Epidermal melanocyte (primary cell): ENCODE measurements around the gene FBN1.
A peak's percentile ranks its signal among the peaks of the same experiment; 100 is the strongest.

Experiments used
- DNase-seq: peaks from one replicate; pipeline ENCODE4 v3.0.0; 2011; ENCODE audit warnings: low spot score; ENCODE audit not compliant: insufficient read length

Gene FBN1

DNA sequence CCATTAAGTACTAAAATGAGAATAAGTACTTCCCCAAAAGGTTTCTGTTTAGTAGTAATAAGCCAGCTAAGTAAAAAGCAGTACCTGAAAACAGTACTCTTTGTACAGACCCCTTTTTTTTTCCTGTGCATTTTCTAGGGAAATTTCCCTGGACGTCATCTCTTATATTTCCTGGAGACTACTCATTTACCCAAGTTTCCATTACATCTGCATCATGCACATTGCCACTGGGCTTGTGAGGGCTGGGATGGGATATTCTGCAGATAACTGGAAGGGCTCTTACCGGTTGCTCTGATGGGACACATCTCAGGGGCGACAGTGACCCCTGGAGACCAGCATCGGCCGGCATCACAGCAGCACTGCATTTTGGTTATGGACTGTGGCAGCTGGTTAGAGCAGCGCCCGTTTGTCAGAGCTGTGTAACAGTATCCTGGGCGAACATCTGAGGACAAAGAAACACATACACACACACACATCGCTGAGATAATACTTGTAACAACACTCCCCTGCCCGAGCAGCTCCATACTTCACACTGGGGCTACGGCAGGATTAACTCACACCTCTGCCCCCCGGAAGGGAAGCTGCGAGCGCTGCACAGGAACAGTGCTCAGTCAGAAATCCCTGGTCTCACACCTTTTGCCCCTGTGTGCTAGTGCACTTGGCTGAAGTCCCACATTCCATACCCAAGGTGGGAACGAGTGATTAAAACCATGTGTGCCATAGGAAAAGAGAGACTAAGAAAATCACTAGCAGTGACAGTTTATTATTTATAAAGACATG is 124.9 kb downstream of the FBN1 start:
- no peak for DNase-seq

GRCh38 chr15:48516121-48516520 is 129.4 kb downstream of the FBN1 start:
- no peak for DNase-seq

DNA sequence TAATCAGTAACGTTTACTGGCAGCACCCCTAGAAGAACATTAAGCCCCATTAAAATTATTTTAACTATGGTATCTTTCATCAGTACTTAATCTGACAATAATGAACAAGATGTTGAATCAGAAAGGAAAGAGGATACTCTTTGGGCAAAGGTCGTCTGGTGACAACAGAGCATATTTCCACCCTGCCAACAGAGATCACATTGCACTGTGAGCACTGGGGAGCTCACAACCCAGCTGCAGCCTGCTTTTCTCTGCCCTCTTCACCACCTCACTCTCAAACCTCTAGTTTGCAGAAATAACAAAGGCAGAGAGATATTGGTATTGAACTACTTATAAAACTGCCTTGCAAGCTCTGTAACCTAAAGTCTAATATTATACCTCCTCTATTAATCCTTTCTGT is 130.0 kb downstream of the FBN1 start:
- DNase-seq, result no peak

DNA sequence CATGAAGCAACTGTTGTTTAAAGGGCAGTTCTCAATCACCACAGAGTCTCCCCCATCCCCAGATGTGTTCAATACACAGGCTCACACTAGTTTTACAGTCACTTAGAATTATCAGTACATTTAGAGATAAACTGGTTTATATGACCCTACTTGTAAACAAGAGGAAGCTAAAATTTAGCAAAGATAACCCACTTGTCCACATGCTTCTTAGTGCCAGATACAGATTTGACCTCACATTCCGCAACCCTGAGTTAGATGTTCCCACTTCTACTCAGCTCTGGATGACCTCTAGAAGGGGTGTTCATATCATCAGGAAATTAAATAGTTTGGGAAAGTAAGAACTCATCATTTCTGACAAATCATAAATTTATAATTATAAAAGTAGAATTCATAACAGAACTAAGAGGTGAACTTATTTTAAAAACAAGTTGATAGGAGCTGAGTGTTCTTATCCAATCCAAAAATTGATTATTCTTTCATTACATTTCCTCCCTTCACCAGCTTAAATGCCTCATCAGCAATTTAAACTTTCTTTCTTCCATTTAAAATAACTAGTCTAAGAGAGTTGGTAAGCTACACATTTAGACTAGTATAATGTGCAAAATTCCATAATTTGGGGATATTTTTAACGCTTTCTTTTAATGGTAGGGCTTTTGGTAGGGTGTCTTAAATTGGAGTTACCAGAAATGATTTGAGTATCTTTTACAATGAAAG is 131.2 kb downstream of the FBN1 start:
- no peak for DNase-seq

- no peak for DNase-seq
These were observed 134.5 kb downstream of the FBN1 start for GRCh38 chr15:48510976-48511375.

DNA sequence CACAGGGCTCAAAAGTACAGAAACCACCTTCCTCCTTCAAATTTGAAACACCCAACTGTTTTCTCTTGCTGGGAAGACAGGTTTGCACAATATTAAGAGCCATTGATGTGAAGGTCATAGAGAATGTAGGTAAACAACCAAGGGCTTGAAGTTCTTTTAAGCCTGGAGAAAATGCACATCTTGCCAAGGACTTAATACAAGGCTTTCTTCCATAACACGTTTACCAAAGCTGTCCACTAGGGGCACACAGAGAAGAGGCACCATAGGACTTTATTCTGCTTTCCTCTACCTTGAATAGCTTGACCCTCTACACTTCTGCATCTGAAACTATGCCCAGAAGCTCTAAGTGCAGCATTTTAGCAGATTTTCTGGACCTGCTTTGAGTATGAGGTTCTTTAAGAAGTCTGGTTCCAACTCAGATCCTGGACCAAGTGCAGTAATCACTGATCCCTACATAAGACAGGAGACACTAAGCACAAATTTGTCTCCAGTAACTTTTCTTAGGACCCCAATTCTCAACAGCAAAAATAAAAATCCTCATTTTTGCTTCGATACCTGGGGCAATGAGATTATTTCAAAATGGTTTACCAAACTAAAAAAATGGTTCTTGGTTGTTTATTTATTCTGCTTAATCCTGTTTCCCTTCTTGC is 138.0 kb downstream of the FBN1 start:
- DNase-seq, result no peak

- DNase-seq, result no peak
These were observed 140.4 kb downstream of the FBN1 start for GRCh38 chr15:48505067-48505466.

- no peak for DNase-seq
These were observed 144.3 kb downstream of the FBN1 start for GRCh38 chr15:48501208-48501607.

DNA sequence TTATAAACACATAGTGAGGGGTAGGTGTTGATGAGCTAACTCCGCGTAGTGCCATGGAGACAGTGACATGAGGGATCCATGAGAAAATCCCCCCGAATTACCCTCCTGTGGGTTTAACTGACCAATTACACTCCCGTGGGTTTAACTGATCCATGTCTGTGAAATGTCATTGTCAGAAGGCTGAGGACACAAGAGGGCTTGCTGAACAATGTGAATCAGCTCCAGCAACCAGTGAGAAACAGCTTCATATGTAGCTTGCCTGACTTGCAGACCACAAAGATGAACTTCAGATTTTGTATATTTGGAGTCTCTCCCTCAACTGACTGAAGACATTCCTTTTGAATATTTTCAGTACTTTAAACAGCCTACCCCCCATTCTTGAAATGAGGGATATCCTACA is 144.9 kb downstream of the FBN1 start:
- no peak for DNase-seq

DNA sequence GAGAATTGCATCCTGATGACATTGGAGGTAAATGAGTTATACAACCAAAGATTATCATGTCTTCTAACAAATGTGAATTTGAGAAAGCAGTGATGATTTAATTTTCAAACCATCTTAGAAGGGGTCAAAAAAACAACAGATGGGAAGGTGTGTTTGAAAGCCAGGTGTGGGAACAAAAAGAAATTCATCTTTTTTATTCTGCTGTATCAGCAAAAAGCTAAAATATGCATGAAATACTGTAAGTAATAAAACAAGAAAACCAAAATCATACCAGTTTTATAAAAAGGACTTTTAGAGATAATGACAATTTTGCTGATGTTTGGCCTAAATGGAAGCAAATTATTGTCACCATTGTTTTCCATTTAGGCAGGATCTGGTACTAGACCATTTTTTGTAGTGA is 145.5 kb downstream of the FBN1 start:
- no peak for DNase-seq

DNA sequence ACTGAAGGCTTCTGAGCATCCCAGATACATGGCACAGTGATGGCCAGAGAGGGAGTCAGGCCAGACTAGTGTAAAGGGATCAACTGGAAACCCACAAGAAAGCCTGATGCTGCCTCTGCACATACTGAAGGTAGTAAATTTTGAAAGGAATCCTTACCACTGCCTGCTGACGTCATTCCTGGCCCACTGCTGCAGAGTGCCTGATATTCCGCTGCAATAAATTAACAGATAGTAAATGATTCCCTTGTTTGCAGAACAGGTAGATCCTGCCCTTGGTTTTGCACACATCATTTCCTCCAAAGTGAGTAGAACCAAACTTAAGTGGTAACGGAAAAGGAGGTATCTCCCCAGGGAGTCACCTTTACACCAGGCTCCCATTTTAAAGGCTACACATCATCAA is 146.7 kb downstream of the FBN1 start:
- no peak for DNase-seq

GRCh38 chr15:48494631-48495030 is 150.9 kb downstream of the FBN1 start:
- DNase-seq, result no peak

GRCh38 chr15:48493763-48494225 is 151.7 kb downstream of the FBN1 start:
- no peak for DNase-seq

- peak; percentile 44 for DNase-seq
These were observed 152.3 kb downstream of the FBN1 start for GRCh38 chr15:48493084-48493762.

- no peak for DNase-seq
These were observed 159.3 kb downstream of the FBN1 start for GRCh38 chr15:48486228-48486627.

DNA sequence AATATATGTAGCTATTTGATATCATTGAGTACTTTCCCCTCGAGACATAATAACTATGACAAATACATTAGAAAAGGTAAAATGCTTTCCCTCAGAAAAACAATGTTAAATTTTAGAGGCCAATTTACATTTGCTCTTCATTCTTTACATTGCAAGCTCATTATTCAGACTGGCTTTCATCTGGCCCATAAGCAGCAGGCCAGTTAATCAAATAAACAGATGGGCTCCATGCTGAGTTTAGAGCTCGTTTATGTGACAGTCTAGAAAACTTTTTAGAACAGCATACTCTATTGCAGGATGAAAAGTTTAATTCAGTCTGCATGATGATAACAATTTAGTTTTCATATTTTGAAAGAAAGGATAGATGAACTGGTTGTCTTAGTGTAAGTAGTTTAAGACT is 163.7 kb downstream of the FBN1 start:
- DNase-seq, result no peak

DNA sequence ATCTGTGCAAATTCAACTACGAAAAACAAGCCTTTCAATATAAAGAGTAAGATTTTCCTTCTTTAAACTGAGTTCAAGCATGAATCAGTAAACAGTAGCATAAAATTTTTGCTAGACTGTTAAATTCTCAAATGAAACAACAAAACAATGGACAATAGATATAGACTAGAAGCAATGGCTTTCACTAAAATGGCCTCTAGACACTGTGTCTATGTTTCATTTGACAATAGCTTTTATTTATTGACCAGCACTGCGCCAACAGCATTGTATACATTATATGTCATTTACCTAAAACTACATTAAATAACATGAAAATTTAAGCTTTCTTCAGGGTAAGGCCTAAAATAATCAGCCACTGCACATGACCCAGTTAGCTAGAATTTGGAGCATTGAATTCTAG is 165.8 kb downstream of the FBN1 start:
- DNase-seq, result no peak

DNA sequence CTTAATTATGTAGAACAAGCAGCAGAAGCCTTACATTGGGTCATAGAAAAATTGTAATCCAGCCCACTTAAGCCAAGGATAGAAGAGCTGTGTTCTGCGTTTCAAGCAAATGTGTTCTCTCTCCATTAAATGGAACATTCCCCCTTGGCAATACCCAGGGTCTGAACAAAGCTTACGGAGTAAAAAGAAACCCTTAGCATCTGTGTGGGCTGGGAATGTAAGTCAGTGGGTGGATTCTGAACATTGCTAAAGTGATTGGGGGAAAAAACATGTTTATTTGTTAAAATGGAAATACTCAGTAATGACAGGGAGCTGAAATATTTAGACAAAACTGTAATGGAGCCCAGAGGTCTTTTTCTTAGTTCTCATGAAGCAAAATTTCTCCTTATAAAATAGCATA is 166.9 kb downstream of the FBN1 start:
- DNase-seq, result no peak

DNA sequence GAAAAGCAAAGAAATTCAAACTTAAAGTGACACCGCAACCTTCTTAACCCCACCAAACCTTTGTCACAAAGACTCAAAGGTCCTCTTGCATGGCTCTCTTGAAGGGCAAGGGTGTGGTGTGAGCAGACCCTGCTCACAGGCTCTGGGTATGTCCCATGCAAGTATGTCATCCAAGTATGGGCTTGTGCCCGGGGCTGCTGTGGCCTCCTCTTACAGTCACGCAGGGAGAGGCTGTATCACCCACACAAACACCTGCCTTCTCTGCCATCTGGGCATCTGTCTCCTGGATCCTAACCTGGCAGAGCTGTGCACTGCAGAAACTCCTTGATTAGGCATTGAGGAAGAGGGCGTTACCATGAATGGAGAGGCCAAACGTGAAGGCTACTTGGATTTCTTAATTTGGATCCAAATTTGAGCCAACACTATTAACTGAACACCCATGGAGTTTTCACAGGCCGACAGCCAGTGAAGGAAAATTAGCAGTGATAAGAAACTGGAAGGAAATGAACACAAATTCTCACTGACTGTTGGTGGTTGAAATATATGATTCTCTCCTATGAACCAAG is 167.6 kb downstream of the FBN1 start:
- no peak for DNase-seq

DNA sequence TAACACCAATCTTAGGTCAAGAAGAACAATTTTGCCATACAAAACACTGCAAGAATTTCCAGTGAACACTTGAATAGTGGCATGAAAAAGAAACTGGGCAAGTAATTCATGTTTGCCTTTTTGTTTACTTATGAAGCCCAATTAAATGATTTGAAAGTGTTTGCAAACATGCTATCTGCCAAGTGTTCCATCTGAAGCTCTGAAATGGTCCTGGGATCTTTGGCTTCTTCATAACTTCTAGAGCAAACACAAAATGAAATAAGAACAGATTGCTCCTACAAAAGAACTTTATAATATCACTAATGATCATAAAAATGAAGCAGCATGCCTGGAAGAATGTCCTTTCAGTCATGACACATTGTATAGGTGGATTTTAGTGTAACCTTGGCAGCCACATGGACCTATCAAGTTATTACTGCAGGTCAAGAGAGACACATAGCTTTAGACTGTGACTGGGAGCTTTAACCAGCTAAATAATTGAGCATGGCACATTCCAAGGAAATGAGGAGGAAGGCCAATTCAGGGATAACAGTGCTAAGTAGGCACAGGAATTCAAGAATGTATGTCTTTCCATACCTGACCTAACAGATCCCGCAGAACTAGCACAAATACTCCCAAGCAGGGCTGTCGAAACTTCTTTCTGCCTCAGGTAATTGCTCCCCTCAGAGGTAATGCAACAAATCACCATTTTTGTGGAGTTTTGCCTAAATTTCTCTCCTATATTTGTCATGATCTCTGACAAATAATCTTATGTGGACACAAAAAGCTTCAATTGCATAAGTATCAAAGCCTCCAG is 169.7 kb downstream of the FBN1 start:
- no peak for DNase-seq

DNA sequence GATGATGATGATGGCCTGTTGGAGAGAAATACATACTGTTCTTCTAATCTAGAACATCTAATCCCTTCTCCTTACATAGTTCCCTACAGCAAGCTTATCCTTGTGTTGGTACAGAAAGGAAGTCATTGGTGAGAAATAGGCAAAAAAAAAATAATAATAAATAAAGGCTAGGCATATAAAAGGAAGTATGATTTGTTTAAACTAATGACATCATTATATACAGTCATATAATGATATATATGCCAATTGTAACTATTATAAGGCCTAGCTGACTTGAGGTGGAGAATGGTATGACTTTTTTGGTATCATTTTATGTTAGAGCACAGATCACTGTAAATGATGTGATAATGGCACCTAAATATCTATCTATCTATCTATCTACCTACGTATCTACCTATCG is 171.8 kb downstream of the FBN1 start:
- DNase-seq, result no peak
